C4-2B (cell line): Measurements from ENCODE around the gene DAG1.

ENCODE experiments used
- CTCF ChIP-seq: fragments of 450-650 bp; conservative IDR thresholded peaks from 2 replicates; pipeline ENCODE4 v1.5.1; 2017; ENCODE audit warnings: mild to moderate bottlenecking
- ZFX ChIP-seq: fragments of 450-650 bp; IDR thresholded peaks from 2 replicates; pipeline ENCODE4 v1.6.1; 2017

GRCh38 chr3:49536875-49537533, 66.9 kb downstream of the DAG1 start:
- TF ChIP-seq CTCF (no peak), ZFX (no peak)
